RWPE1 (cell line): ENCODE data around the gene ZNF256.

ENCODE experiments used
- CTCF ChIA-PET: fragments of 350-600 bp; sonication (Branson Sonifier 250); formaldehyde crosslinking; extraction: SDS; loops from one replicate; lab custom pipeline; 2021; lab: Yijun Ruan, JAX
- POLR2A ChIA-PET: fragments of 400-600 bp; formaldehyde crosslinking; extraction: SDS; loops from one replicate; lab custom pipeline; 2020; ENCODE audit warnings: antibody characterized with exemption; ENCODE audit not compliant: low non-redundant PET; lab: Yijun Ruan, JAX
- DNase-seq: peaks from one replicate; pipeline ENCODE4 v3.0.0; 2012; ENCODE audit warnings: low spot score
- H3K27ac ChIP-seq: fragments of 450-650 bp; 2 replicates; pipeline ENCODE4 v1.5.1; 2017
- TF ChIP-seq, protein P1 (sequence below): fragments of 450-650 bp; conservative IDR thresholded peaks from 2 replicates; pipeline ENCODE4 v1.5.1; 2017; ENCODE audit warnings: low read depth, mild to moderate bottlenecking

The ZNF256 gene

GRCh38 chr19:57954996-57955395, 7.5 kb upstream of the ZNF256 start:
- POLR2A ChIA-PET, result no interaction called here
- DNase-seq, result no peak
- H3K27ac ChIP-seq, result no peak overlapping the region
- TF ChIP-seq, protein P1, sequence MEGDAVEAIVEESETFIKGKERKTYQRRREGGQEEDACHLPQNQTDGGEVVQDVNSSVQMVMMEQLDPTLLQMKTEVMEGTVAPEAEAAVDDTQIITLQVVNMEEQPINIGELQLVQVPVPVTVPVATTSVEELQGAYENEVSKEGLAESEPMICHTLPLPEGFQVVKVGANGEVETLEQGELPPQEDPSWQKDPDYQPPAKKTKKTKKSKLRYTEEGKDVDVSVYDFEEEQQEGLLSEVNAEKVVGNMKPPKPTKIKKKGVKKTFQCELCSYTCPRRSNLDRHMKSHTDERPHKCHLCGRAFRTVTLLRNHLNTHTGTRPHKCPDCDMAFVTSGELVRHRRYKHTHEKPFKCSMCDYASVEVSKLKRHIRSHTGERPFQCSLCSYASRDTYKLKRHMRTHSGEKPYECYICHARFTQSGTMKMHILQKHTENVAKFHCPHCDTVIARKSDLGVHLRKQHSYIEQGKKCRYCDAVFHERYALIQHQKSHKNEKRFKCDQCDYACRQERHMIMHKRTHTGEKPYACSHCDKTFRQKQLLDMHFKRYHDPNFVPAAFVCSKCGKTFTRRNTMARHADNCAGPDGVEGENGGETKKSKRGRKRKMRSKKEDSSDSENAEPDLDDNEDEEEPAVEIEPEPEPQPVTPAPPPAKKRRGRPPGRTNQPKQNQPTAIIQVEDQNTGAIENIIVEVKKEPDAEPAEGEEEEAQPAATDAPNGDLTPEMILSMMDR, result no peak
- CTCF ChIA-PET, result no interaction called here

DNA sequence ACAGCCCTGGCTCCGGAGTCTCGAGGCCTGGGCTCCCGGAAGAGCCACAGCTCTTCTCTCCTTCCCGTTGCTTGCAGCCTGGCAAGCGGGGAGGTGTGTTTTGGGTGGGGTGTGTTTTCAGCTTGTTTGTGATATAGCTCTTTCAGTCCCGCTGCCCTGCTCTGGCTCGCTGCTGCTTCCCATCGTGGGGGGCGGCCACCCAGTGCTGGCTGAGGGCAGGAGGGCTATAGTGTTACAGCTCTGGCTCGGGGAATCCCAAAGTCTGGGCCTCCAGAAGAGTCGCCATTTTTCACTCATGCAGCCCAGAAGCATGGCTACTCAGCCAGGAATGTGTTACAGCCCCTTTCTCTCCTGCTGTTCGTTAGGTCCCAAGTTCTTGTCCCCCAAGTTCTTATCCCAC, 2.2 kb upstream of the ZNF256 start:
- CTCF ChIA-PET, result no interaction called here

GRCh38 chr19:57949296-57949695, 1.8 kb upstream of the ZNF256 start:
- POLR2A ChIA-PET, result no interaction called here
- no peak for DNase-seq
- H3K27ac ChIP-seq, result no peak overlapping the region
- TF ChIP-seq, protein P1, result no peak
- CTCF ChIA-PET, result no interaction called here

More for the DNA sequence above, 2.2 kb upstream of the ZNF256 start:
- POLR2A ChIA-PET, result no interaction called here
- H3K27ac ChIP-seq, result no peak overlapping the region
- no peak for DNase-seq
- TF ChIP-seq, protein P1, result no peak

DNA sequence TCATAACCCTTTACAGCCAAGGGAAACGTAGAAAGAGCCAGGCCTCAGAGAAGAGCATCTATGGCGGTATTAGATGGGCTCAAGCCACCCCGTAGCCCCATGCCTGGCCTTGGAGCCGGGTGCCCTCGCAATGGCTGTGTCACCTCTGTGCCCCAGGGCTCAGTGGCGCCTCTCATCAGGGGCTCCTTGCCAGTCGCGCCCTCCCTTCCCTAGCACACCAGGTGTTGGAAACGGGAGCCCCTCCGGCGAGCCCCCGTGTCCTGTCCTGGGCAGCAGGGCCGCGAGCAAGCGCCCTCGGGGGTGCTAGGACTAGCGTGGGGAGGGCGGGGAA, 453 bp downstream of the ZNF256 start:
- TF ChIP-seq, protein P1, result no peak
- peak overlapping the region; percentile 77 for H3K27ac ChIP-seq
- CTCF ChIA-PET, result no interaction called here
- no peak for DNase-seq
- POLR2A ChIA-PET, result no interaction called here

- CTCF ChIA-PET, result no interaction called here
- POLR2A ChIA-PET, result no interaction called here
- no peak for DNase-seq
- TF ChIP-seq, protein P1, result no peak
- H3K27ac ChIP-seq, result no peak overlapping the region
Observed at GRCh38 chr19:57946316-57946715, 1.2 kb downstream of the ZNF256 start.

DNA sequence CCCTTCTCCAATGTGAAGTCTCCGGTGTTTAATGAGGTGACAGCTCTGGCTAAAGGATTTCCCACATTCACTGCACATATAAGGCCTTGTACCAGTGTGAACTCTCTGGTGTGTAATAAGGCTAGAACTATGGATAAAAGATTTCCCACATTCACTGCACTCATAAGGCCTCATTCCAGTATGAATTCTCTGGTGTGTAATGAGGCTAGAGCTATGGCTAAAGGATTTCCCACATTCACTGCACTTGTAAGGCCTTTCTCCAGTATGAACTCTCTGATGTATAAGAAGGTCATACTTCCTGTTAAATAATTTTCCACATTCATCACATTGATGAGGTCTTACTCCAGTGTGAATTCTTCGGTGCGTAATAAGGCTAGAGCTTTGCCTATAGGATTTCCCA, 5.9 kb downstream of the ZNF256 start:
- no peak overlapping the region for H3K27ac ChIP-seq
- ChIA-PET CTCF (interaction anchor here (0.7 kb wide), 1 partner anchor 505 kb away, joined by 3 read pairs; no protein-coding TSS in a partner anchor), POLR2A (no interaction called here)
- no peak for DNase-seq
- TF ChIP-seq, protein P1, result no peak

GRCh38 chr19:57935731-57936130, 11.8 kb downstream of the ZNF256 start:
- DNase-seq, result no peak
- H3K27ac ChIP-seq, result no peak overlapping the region
- TF ChIP-seq, protein P1, result no peak
- ChIA-PET POLR2A (interaction anchor here (0.8 kb wide), 1 partner anchor 247 kb away, joined by 8 read pairs; the partner anchor contains the start of gene ZNF274), CTCF (interaction anchor here (0.7 kb wide), 1 partner anchor 971 kb away, joined by 3 read pairs; no protein-coding TSS in a partner anchor)
